Loucy (cell line): Measurements from ENCODE around the gene ABLIM2.

Experiments used
- H2AFZ ChIP-seq: fragments of 200-600 bp; sonication (generic); 2 replicates; pipeline ENCODE4 v1.6.0; 2016; ENCODE audit warnings: antibody characterized with exemption, mild to moderate bottlenecking, low read length, moderate library complexity
- H3F3A ChIP-seq: fragments of 200-600 bp; 2 replicates; pipeline ENCODE4 v1.6.0; 2016; ENCODE audit warnings: antibody characterized with exemption, low read depth, mild to moderate bottlenecking
- H3K27me3 ChIP-seq: fragments of 200-600 bp; sonication (generic); 2 replicates; pipeline ENCODE4 v1.6.1; 2014; ENCODE audit warnings: low read length, mild to moderate bottlenecking; ENCODE audit not compliant: insufficient read depth, poor library complexity, severe bottlenecking
- H3K36me3 ChIP-seq: fragments of 200-600 bp; sonication (generic); 2 replicates; pipeline ENCODE4 v1.6.1; 2016; ENCODE audit warnings: low read length; ENCODE audit not compliant: insufficient read depth
- H3K4me1 ChIP-seq: fragments of 200-600 bp; sonication (generic); 2 replicates; pipeline ENCODE4 v1.5.1; 2014; ENCODE audit warnings: low read length, mild to moderate bottlenecking; ENCODE audit not compliant: insufficient read depth, poor library complexity, severe bottlenecking
- H3K4me2 ChIP-seq: fragments of 200-600 bp; sonication (generic); 2 replicates; pipeline ENCODE4 v1.6.0; 2014; ENCODE audit warnings: antibody characterized with exemption, low read length, low read depth, mild to moderate bottlenecking; ENCODE audit not compliant: poor library complexity, severe bottlenecking
- H3K4me3 ChIP-seq: fragments of 200-600 bp; sonication (generic); 2 replicates; pipeline ENCODE4 v1.5.1; 2014; ENCODE audit warnings: low read length, mild to moderate bottlenecking, mixed read lengths; ENCODE audit not compliant: poor library complexity, severe bottlenecking
- H3K79me2 ChIP-seq: fragments of 200-600 bp; sonication (generic); 2 replicates; pipeline ENCODE4 v1.6.1; 2014; ENCODE audit warnings: low read length; ENCODE audit not compliant: insufficient read depth
- H3K9ac ChIP-seq: fragments of 200-600 bp; sonication (generic); 2 replicates; pipeline ENCODE4 v1.6.0; 2014; ENCODE audit warnings: mild to moderate bottlenecking, low read depth, low read length, moderate library complexity; ENCODE audit not compliant: poor library complexity, severe bottlenecking
- H3K9me2 ChIP-seq: fragments of 200-600 bp; sonication (generic); replicated peaks from 2 replicates; pipeline ENCODE4 v1.6.1; 2016; ENCODE audit warnings: low read depth, low read length, mixed read lengths
- H3K9me3 ChIP-seq: fragments of 200-600 bp; sonication (generic); 2 replicates; pipeline ENCODE4 v1.6.1; 2014; ENCODE audit warnings: mild to moderate bottlenecking, antibody characterized with exemption, low read length, low read depth; ENCODE audit not compliant: insufficient read depth
- H4K20me1 ChIP-seq: fragments of 200-600 bp; sonication (generic); 2 replicates; pipeline ENCODE4 v1.6.0; 2014; ENCODE audit warnings: antibody characterized with exemption, low read length, mild to moderate bottlenecking; ENCODE audit not compliant: insufficient read depth, poor library complexity, severe bottlenecking
- CTCF ChIP-seq: fragments of 200-600 bp; sonication (generic); conservative IDR thresholded peaks from 2 replicates; pipeline ENCODE4 v1.5.1; 2014; ENCODE audit warnings: mild to moderate bottlenecking, antibody characterized with exemption, low read length
- EZH2phosphoT487 ChIP-seq: fragments of 200-600 bp; IDR thresholded peaks from 2 replicates; pipeline ENCODE4 v1.6.1; 2018; ENCODE audit warnings: antibody characterized with exemption, mild to moderate bottlenecking, moderate library complexity, borderline replicate concordance

The ABLIM2 gene

GRCh38 chr4:8081171-8081570 lies 77.4 kb downstream of the ABLIM2 start:
- H3K27me3 ChIP-seq: no peaks in the 10 kb centered on the region
- no peak overlapping the region for H3K4me3 ChIP-seq
- H4K20me1 ChIP-seq: no peaks in the 10 kb centered on the region
- H3K9ac ChIP-seq: no peak overlapping the region
- no peaks in the 10 kb centered on the region for H3K4me1 ChIP-seq
- no peaks in the 10 kb centered on the region for H3F3A ChIP-seq
- no peak overlapping the region for H3K4me2 ChIP-seq
- no peaks in the 10 kb centered on the region for H3K36me3 ChIP-seq
- no peaks in the 10 kb centered on the region for H3K9me2 ChIP-seq
- no peaks in the 10 kb centered on the region for H3K79me2 ChIP-seq
- H3K9me3 ChIP-seq: no peaks in the 10 kb centered on the region
- no peak overlapping the region for H2AFZ ChIP-seq
- no peak for TF ChIP-seq EZH2phosphoT487
- TF ChIP-seq CTCF: no peak

GRCh38 chr4:8080754-8081065 lies 77.9 kb downstream of the ABLIM2 start:
- Histone ChIP-seq H3F3A (no peaks in the 10 kb centered on the region), H3K9me2 (no peaks in the 10 kb centered on the region), H2AFZ (no peak overlapping the region), H3K4me3 (no peak overlapping the region), H3K36me3 (no peaks in the 10 kb centered on the region), H3K9me3 (no peaks in the 10 kb centered on the region), H4K20me1 (no peaks in the 10 kb centered on the region), H3K4me2 (no peak overlapping the region), H3K79me2 (no peaks in the 10 kb centered on the region), H3K9ac (no peak overlapping the region), H3K27me3 (no peaks in the 10 kb centered on the region), H3K4me1 (no peaks in the 10 kb centered on the region)
- TF ChIP-seq EZH2phosphoT487 (no peak), CTCF (no peak)

- Histone ChIP-seq H3K4me3 (no peak overlapping the region), H2AFZ (no peak overlapping the region), H3K36me3 (no peaks in the 10 kb centered on the region), H4K20me1 (no peaks in the 10 kb centered on the region), H3K9ac (no peak overlapping the region), H3K79me2 (no peaks in the 10 kb centered on the region), H3K4me2 (no peak overlapping the region), H3K4me1 (no peaks in the 10 kb centered on the region), H3K9me3 (no peaks in the 10 kb centered on the region), H3F3A (no peaks in the 10 kb centered on the region), H3K27me3 (no peaks in the 10 kb centered on the region), H3K9me2 (no peaks in the 10 kb centered on the region)
- TF ChIP-seq CTCF (no peak), EZH2phosphoT487 (no peak)
These were observed 78.5 kb downstream of the ABLIM2 start for GRCh38 chr4:8079916-8080753.
